OCI-LY1 (cell line): ENCODE measurements around the gene ZNF260.

Source experiments
- CTCF ChIP-seq: fragments of 200-600 bp; sonication (generic), shearing (Covaris generic); IDR thresholded peaks from 2 replicates; pipeline ENCODE4 v1.5.1; 2017; ENCODE audit warnings: mild to moderate bottlenecking, antibody characterized with exemption, low read length, moderate library complexity, mixed read lengths
- EZH2 ChIP-seq: fragments of 200-600 bp; sonication (generic), shearing (Covaris generic); IDR thresholded peaks from 2 replicates; pipeline ENCODE4 v1.8.0; 2017; ENCODE audit warnings: borderline replicate concordance, mixed run types, mild to moderate bottlenecking, antibody characterized with exemption, low read length, moderate library complexity, mixed read lengths

DNA sequence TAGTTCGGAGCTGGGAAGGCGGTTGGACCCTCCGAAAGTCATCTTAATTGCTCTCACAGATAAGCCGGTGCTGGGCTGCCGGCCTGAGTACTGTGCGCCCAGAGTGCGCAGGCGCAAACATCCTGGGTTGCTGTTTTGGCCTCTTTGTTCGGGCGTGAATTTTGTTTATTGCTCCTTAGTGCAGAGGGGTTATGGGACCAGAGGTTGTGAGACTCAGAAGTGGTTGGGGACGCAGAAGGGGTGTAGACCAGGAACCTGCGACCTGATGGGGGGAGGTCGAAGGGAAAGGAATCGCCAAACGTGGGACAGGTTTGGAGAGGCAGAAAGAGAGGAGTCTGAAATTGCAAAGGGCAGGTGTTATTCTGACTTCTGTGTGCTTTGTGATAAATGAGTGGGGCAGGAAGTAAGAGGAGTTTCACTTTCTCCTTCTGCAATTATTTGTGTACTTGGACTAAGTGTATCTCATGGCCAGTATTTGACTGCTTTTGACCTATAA is 38.1 kb downstream of the ZNF260 start:
- TF ChIP-seq CTCF (no peak), EZH2 (no peak)
